ENCODE data around the gene ADAMTS10.

- no peak for TF ChIP-seq CTCF (IDR thresholded peaks at IDR 0.05)
- no peak for TF ChIP-seq POLR2A (IDR thresholded peaks at IDR 0.05)
These were observed 18.1 kb downstream of the ADAMTS10 start for GRCh38 chr19:8592231-8593009.
